NCI-H128 (cell line): ENCODE data around the gene ARHGEF2.

ENCODE experiments used
- DNase-seq: peaks from one replicate; lab custom pipeline; 2025; ENCODE audit not compliant: unreplicated experiment; lab: John Stamatoyannopoulos, UW

ARHGEF2 gene

DNA sequence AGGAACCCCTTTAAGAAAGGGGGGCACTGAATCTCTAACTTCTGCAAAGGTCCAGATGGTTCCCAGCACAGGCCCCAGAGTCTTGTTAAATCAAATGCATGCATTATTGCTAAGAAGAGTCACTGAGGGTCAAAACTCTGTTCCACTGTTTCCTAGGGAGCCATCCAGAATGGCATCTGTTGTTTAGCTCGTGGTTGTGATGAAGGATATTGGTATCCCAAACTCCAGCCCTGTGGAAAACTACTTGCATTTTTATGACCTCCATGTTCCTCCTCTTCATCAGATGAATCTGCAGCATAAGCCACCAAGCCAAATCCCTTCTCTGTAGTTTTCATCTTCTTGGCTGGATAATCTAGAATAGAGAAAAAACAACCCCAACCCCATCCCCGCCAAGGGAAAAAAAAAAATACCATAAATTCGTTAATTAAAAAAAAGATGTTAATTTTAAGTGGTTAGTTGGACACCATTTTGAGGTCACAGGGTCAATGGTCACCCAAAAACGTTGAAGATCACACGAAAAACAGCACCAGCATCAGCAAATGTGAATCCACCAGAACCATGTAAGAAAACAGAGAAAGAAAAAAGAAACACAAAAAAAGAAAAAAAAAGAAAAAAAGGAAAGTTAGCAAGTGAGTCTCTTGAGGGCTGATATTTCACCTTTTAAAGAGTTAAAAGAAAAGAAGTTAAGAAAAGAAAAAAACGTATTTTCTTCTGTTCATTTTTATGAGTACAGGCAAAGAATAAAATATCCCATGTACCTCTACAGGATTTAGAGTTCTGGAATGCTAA is 64.2 kb downstream of the ARHGEF2 start:
- no peak for DNase-seq

DNA sequence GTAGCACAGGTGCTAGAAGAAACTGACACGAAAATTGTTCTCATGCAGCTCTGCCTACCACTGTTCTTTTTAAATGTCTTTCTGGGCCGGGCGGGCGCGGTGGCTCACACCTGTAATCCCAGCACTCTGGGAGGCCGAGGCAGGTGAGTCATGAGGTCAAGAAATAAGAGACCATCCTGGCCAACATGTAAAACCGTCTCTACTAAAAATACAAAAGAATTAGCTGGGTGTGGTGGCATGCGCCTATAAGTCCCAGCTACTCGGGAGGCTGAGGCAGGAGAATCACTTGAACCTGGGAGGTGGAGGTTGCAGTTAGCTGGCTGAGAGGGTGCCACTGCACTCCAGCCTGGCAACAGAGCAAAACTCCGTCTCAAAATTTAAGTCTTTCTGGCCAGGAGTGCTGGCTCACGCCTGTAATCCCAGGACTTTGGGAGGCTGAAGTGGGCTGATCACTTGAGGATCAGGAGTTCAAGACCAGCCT is 66.3 kb downstream of the ARHGEF2 start:
- no peak for DNase-seq

DNA sequence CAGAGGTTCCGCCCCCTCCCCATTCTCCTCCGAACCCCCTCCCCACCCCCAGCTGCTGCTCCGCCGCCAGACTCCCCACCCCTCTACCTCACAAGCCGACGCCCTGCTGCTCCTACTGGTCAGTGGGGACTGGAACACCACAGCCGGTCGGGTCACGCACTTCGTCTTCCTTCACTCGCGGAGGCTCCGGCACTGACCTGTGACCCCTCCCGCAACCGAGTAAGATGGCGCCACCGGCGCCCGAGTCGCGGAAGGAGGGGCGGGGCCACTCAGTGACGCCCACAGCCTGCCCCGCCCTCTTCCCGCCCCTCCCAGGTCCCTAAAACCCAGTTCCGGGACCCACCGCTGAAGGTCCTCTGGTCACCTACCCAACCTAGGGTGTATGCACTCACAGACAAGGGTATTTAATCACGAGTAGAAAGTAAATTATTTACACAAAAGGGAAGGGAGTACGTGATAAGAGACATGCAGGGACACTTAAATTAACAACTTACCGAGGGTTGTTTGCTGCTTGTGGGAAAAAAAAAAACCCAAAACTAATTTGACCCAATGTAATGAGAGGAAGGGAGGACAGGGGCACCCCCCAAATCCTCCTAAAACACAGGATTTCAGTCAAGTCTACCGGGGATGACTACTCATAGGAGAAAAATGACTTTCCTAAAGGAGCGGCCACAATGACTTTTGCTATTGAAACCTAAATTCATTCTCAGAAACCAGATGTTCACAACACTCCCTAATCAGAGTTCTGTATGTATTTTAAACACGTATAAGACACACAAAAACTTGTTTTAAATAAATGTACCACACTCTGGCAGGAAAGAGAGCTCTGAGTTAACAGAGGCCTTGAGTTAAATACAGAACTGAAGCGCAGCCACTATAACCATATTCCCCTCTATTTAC is 66.9 kb downstream of the ARHGEF2 start, which contains the start of gene RIT1:
RIT1 (minus strand) TSS at position 194 of the 900 bp plus-strand sequence. CDS start 588 bp downstream, outside the sequence.
- DNase-seq: peak; percentile 63

DNA sequence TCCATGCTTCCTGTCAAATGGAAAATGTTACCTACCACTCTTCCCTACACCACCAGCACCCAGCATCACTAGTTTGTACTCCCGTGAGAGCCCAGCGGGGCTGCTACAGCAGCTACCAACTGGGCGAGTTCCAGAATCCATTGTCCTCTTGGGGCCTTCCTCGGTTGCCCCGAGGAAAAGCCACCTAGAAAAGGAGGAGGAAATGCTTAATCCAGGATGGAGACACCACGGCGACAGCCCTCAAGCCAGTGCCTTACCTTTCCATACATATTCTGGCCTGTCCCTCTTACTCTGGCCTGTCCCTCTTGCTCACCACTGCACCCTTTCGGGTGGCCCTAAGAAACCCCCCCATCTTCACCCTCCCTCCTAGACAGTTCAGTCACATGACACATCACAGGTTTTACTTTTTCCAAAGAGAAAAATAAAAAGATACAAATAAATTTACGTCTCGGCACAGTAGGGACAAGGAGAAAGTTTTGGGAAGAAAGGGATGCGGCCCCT is 67.7 kb downstream of the ARHGEF2 start:
- DNase-seq: no peak

DNA sequence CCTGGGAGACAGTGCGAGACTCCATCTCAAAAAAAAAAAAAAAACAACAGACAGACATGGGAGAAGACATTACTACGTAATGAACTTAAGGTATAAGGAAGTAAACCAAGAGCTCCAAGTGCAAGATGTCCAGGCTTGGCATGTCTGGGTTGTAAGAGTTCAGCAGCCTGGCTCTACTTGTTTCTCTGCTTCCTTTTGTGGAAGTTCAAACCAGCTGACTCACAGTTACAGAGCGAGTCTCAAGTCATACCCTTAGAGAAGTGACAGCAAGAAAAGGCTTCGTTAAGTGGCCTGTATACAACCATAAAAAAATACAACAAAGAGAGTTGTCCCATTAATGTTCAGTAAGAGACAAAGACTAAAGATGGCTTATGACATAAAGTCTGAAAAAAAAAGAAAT is 68.5 kb downstream of the ARHGEF2 start:
- DNase-seq: no peak

DNA sequence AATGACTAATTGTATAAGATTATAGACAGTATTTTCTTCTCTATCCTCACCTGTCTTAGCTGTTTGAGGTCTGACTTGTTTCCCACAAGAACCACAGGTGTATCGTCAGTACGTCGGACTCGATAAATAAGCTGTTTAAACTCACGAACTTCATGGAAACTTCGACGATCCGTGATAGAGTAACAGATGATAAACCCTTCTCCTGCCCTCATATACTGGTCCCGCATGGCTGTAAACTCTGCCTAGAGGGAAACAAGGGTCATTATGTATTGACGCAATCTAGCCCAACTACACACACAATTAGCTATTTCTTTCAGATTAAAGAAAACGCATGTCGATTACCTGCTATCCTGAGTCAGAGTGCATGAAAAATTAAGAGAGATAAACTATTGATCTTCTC is 74.1 kb downstream of the ARHGEF2 start:
- DNase-seq: no peak

DNA sequence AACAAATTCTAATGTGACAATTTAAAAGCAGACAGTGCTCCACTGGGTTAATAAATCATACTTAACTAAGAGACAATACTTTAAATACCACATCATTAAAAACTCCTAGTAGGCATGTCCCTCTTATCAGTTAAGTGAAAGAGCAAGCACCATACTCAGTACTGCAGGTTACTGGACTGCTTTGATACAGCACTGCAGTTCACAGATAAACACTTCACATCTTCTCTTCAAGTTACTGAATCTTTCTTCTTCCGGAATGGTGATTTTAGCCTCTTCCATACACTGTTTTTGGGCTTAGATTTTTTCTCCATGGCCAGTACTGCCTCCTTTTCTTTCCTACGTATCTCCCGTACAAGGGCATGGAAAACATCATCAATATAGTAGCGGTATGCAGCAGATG is 78.2 kb downstream of the ARHGEF2 start:
- DNase-seq: no peak

DNA sequence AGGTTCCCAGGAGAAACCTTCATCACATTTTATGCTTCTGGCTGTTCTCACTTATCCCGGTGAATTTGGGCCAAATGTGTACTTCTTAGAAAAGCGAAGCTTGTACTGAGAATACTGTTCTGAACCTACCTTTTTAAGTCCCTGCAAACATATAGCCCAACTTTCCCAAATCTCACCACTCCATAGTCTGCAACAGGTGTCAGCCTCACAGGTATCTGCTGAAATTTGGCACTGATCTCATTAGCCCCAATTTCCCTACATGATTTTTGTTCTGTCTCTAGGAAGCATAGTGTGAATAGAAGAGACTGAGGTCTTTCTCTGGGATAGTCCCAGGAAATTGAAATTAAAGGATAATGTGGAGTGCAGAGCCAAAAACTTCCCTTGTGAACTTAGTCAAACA is 78.7 kb downstream of the ARHGEF2 start:
- no peak for DNase-seq

DNA sequence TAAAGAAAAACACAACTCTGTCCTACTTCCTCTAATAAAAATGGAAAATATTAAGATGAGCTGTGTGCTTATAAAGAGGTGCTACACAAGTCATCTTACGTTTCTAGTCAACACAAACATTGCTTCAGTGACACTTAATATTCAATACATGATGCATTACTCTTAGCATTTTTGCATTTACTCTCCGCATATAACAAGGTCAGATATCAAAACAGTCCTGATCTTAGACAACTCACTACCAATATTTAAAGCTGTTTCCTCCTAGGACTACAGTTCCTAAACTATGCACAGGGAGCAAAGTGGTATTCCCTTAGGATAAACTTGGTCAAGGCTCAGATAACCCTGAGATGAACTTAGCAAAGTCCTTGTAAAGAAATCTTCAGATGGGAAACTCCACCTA is 79.5 kb downstream of the ARHGEF2 start:
- no peak for DNase-seq

DNA sequence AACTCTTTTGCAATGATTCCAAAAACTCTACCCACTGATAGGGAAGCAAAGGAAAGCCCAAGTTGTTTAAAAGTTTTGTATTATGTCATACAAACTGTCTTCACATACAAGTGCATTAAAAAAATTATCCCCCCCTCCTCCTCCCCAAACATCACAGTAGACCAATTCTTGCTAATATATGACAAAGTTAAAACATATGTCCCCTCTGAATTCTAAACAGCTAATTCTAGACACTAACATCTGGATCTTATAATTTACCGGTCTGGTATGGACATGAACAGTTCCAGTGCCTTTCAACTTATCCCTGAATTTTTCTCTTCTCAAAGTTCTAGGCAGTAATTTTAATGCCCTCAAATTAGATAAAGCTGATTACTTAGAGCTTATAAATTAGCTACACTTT is 80.6 kb downstream of the ARHGEF2 start:
- DNase-seq: no peak
